PC-3 (cell line): ENCODE results near the gene TM9SF1. TPM values are rescaled to one million over a fixed set of nuclear protein-coding genes. Genes with fewer than 3 reads are reported as not detected.
A peak's percentile ranks its signal among the peaks of the same experiment; 100 is the strongest.

Source experiments
- ATAC-seq: fragments of 200-7000 bp; cut with Tn5 transposase; 2 replicates; pipeline ENCODE4 v1.9.1; 2020; ENCODE audit warnings: mild to moderate bottlenecking, moderate library complexity
- BruUV-seq: library from RNA; stranded (reverse); fragments of 400-500 nt; replicated peaks from 2 replicates; lab custom pipeline; 2021; lab: Mats Ljungman, UMichigan
- CTCF ChIA-PET: fragments of 300-600 bp; sonication (Branson Sonifier 250); formaldehyde crosslinking; loops from one replicate; lab custom pipeline; 2022; ENCODE audit warnings: antibody characterized with exemption; lab: Charles Lee
- POLR2A ChIA-PET: fragments of 300-600 bp; sonication (Branson Sonifier 250); formaldehyde crosslinking; loops from one replicate; lab custom pipeline; 2022; ENCODE audit warnings: antibody characterized with exemption; ENCODE audit not compliant: unreplicated experiment; lab: Charles Lee
- DNase-seq: peaks from one replicate; pipeline ENCODE4 v3.0.0-alpha.2; 2015
- H2AFZ ChIP-seq: fragments of 300-600 bp; sonication (generic); 2 replicates; pipeline ENCODE4 v1.6.0; 2016; ENCODE audit warnings: antibody characterized with exemption, low read length
- H3F3A ChIP-seq: fragments of 300-600 bp; sonication (generic); one replicate; pipeline ENCODE4 v1.6.0; 2017; ENCODE audit warnings: antibody characterized with exemption, low read length, control low read depth, mild to moderate bottlenecking; ENCODE audit not compliant: unreplicated experiment
- H3K27ac ChIP-seq: fragments of 300-600 bp; sonication (generic); 2 replicates; pipeline ENCODE4 v1.5.1; 2016; ENCODE audit warnings: mild to moderate bottlenecking, low read length
- H3K27me3 ChIP-seq: fragments of 300-600 bp; sonication (generic); 2 replicates; pipeline ENCODE4 v1.6.1; 2016; ENCODE audit warnings: low read length, mixed read lengths
- H3K36me3 ChIP-seq: fragments of 300-600 bp; sonication (generic); 2 replicates; pipeline ENCODE4 v1.6.1; 2016; ENCODE audit warnings: low read depth, mixed run types, low read length, mixed read lengths
- H3K4me1 ChIP-seq: fragments of 300-600 bp; sonication (generic); 2 replicates; pipeline ENCODE4 v1.5.1; 2016; ENCODE audit warnings: low read length; ENCODE audit not compliant: insufficient read depth
- H3K4me2 ChIP-seq: fragments of 300-600 bp; sonication (generic); 2 replicates; pipeline ENCODE4 v1.6.0; 2016; ENCODE audit warnings: low read length
- H3K4me3 ChIP-seq: fragments of 300-600 bp; sonication (generic); 2 replicates; pipeline ENCODE4 v1.5.1; 2016; ENCODE audit warnings: mild to moderate bottlenecking, low read length, mixed read lengths
- H3K79me2 ChIP-seq: fragments of 300-600 bp; sonication (generic); 2 replicates; pipeline ENCODE4 v1.6.1; 2017; ENCODE audit warnings: low read length, mixed read lengths
- H3K9ac ChIP-seq: fragments of 300-600 bp; sonication (generic); 2 replicates; pipeline ENCODE4 v1.6.0; 2016; ENCODE audit warnings: mild to moderate bottlenecking, low read length
- H3K9me2 ChIP-seq: fragments of 300-600 bp; sonication (generic); replicated peaks from 2 replicates; pipeline ENCODE4 v1.6.1; 2016; ENCODE audit warnings: mixed run types, low read length, mixed read lengths
- H3K9me3 ChIP-seq: fragments of 300-600 bp; sonication (generic); 2 replicates; pipeline ENCODE4 v1.6.1; 2016; ENCODE audit warnings: low read length, mixed read lengths
- H4K20me1 ChIP-seq: fragments of 300-600 bp; sonication (generic); 2 replicates; pipeline ENCODE4 v1.6.1; 2016; ENCODE audit warnings: low read length, mixed read lengths
- EZH2 ChIP-seq: fragments of 300-600 bp; sonication (generic); IDR thresholded peaks from one replicate; pipeline ENCODE4 v1.6.1; 2017; ENCODE audit warnings: antibody characterized with exemption, mild to moderate bottlenecking, low read length; ENCODE audit not compliant: unreplicated experiment
- EZH2phosphoT487 ChIP-seq: fragments of 300-600 bp; sonication (generic); IDR thresholded peaks from 2 replicates; pipeline ENCODE4 v1.6.1; 2018; ENCODE audit warnings: mild to moderate bottlenecking, antibody characterized with exemption, low read length, borderline replicate concordance
- intact Hi-C: fragments of 100-400 bp; cut with micrococcal nuclease; formaldehyde crosslinking; loops from 2 replicates; pipeline ENCODE4 v1.9.0; 2023
- total RNA-seq: library from RNA; depleted of rRNA; stranded (reverse); fragments of >200 nt; gene quantifications from 2 replicates; pipeline ENCODE4 v1.2.3, GENCODE V29; 2014
- TF ChIP-seq, protein P1 (sequence below): fragments of 300-600 bp; sonication (generic); conservative IDR thresholded peaks from 2 replicates; pipeline ENCODE4 v1.5.1; 2017; ENCODE audit warnings: antibody characterized with exemption, low read depth, mild to moderate bottlenecking, low read length

Gene TM9SF1
- total RNA-seq, 1 experiment from 2014 or later, result 52.1 TPM

DNA sequence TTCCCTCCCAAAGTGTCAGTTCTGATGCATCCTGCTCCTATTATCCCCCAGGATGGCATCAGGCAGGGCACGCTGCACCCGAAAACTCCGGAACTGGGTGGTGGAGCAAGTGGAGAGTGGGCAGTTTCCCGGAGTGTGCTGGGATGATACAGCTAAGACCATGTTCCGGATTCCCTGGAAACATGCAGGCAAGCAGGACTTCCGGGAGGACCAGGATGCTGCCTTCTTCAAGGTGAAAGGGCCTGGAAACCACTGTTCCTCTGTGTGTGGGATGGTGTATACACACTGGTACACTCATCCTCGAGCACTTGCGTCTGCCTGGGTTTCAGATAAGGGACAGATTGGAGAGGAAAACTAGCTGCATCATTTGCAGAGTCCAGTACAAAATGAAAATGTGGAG, 33.1 kb downstream of the TM9SF1 start:
- TF ChIP-seq EZH2phosphoT487 (no peak), EZH2 (no peak)
- TF ChIP-seq, protein P1, sequence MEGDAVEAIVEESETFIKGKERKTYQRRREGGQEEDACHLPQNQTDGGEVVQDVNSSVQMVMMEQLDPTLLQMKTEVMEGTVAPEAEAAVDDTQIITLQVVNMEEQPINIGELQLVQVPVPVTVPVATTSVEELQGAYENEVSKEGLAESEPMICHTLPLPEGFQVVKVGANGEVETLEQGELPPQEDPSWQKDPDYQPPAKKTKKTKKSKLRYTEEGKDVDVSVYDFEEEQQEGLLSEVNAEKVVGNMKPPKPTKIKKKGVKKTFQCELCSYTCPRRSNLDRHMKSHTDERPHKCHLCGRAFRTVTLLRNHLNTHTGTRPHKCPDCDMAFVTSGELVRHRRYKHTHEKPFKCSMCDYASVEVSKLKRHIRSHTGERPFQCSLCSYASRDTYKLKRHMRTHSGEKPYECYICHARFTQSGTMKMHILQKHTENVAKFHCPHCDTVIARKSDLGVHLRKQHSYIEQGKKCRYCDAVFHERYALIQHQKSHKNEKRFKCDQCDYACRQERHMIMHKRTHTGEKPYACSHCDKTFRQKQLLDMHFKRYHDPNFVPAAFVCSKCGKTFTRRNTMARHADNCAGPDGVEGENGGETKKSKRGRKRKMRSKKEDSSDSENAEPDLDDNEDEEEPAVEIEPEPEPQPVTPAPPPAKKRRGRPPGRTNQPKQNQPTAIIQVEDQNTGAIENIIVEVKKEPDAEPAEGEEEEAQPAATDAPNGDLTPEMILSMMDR, result no peak
- DNase-seq (no peak), ATAC-seq (no peak)
- Histone ChIP-seq H3K27me3 (no peaks in the 10 kb centered on the region), H3K4me3 (peak overlapping the region; percentile 47; the same call in 1 of the 2 replicates), H3K27ac (no peak overlapping the region), H3F3A (no peaks in the 10 kb centered on the region), H3K9ac (peak overlapping the region; percentile 46; the same call in 1 of the 2 replicates), H3K36me3 (peaks cover 18% of the 10 kb centered on the region), H2AFZ (no peak overlapping the region), H3K9me2 (no peaks in the 10 kb centered on the region), H4K20me1 (no peaks in the 10 kb centered on the region), H3K9me3 (no peaks in the 10 kb centered on the region), H3K79me2 (no peaks in the 10 kb centered on the region), H3K4me2 (peak overlapping the region; percentile 65), H3K4me1 (peaks cover 13% of the 10 kb centered on the region)
- BruUV-seq, result no TSS peak
- intact Hi-C loops, result no loop called here
- CTCF ChIA-PET, result interaction anchor here (1.1 kb wide), 1 partner anchor 53 kb away, joined by 3 read pairs; no protein-coding TSS in a partner anchor
- POLR2A ChIA-PET, result interaction anchor here (1.1 kb wide), 1 partner anchor 21 kb away, joined by 5 read pairs; the partner anchor contains the start of gene EMC9

DNA sequence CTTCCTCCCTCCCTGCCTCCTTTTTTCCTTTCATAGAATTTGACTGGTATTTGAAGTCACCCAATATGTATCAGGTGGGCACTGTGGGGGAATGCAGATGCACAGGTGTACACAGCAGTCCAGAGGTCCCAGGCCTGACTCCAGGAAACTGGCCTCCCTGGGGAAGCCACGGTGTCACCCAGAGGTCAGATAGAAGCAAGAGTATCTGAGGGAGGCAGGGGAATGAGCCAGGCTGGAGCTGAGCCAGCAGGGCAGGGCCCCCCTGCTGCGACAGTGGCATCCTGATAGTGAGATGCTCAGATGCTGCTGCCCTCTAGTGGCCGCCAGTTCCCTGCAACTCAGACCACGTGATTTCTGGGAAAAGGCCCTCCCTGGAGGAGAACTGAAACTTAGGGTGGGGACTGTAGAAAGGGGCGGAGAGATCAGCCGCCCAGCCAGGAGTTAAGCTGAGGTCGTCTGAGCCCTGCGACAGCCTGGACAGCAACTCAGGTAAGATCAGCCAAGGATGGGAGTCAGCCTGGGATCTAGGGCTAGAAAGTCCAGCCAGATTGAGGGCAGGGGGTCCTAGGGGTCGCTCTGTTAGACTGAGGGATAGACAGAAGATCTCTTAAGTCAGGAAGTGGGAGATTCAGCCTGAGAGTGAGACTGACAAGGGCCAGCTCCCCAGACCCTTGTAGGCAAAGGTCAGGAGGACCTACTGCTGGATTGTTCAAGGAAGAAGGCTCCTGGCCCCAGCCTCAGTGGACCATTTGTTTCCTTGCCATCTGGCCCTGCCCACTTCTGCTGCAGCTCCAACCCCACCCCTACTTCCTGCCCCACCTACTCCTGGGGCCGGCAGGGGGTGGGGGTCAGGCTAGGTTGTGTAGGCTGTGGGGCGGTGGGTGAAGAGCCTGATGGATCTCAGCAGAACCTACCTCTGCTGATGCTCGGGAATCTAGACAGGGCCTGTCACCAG, 34.1 kb downstream of the TM9SF1 start, which contains the start of gene IRF9:
TSS of gene IRF9 (plus strand) at position 416 of the 955 bp plus-strand sequence. CDS start 880 bp downstream, outside the sequence.
- Histone ChIP-seq H3K4me2 (peak within 1 kb of the TSS; percentile 65), H3K4me3 (peak within 1 kb of the TSS; percentile 47), H2AFZ (peak within 1 kb of the TSS; percentile 30), H3K27ac (peak within 1 kb of the TSS; percentile 11), H3K36me3 (peaks cover 23% of the 10 kb centered on the region), H4K20me1 (no peaks in the 10 kb centered on the region), H3K27me3 (no peaks in the 10 kb centered on the region), H3K79me2 (no peaks in the 10 kb centered on the region), H3F3A (no peaks in the 10 kb centered on the region), H3K4me1 (peaks cover 13% of the 10 kb centered on the region), H3K9me2 (no peaks in the 10 kb centered on the region), H3K9ac (peak within 1 kb of the TSS; percentile 46), H3K9me3 (no peaks in the 10 kb centered on the region)
- intact Hi-C loops, result loop anchor here (1.0 to 2.0 kb wide), 2 partner anchors 47 to 102 kb away; partner anchors contain the start of genes DCAF11 and NRL
- DNase-seq (peak; percentile 97), ATAC-seq (peak; percentile 94)
- TSS peak; percentile 84 for BruUV-seq
- ChIA-PET POLR2A (interaction anchor here (0.9 to 1.1 kb wide), 2 partner anchors 20 to 67 kb away, joined by 4 to 5 read pairs; partner anchors contain the start of gene EMC9), CTCF (interaction anchor here (0.5 to 1.3 kb wide), 9 partner anchors 14 to 103 kb away, joined by 3 to 7 read pairs (median 4); partner anchors contain the start of genes DCAF11, NRL, PSME1 and RNF31)
- no peak for TF ChIP-seq EZH2
- TF ChIP-seq, protein P1, result peak; percentile 96
